HEK293T (cell line): Measurements from ENCODE around the gene CCDC83.

Experiments
- CTCF ChIA-PET: fragments of 350-600 bp; formaldehyde crosslinking; extraction: SDS; loops from one replicate; lab custom pipeline; 2021; ENCODE audit warnings: antibody characterized with exemption, inconsistent platforms; lab: Yijun Ruan, JAX
- POLR2A ChIA-PET: fragments of 350-600 bp; formaldehyde crosslinking; extraction: SDS; loops from one replicate; lab custom pipeline; 2020; ENCODE audit warnings: antibody characterized with exemption, inconsistent platforms; lab: Yijun Ruan, JAX
- DNase-seq: peaks from one replicate; pipeline ENCODE4 v3.0.0; 2012; ENCODE audit warnings: mixed read lengths; ENCODE audit errors: extremely low spot score
- ARNT ChIP-seq: fragments of 450-650 bp; IDR thresholded peaks from 2 replicates; pipeline ENCODE4 v1.6.1; 2017; ENCODE audit warnings: mild to moderate bottlenecking
- BHLHE40 ChIP-seq: fragments of 450-650 bp; IDR thresholded peaks from 2 replicates; pipeline ENCODE4 v1.6.1; 2016; ENCODE audit warnings: mild to moderate bottlenecking, moderate library complexity, borderline replicate concordance
- CTBP1 ChIP-seq: fragments of 450-650 bp; IDR thresholded peaks from 2 replicates; pipeline ENCODE4 v1.6.1; 2016; ENCODE audit warnings: borderline replicate concordance
- ELF4 ChIP-seq: fragments of 450-650 bp; IDR thresholded peaks from 2 replicates; pipeline ENCODE4 v1.6.1; 2017; ENCODE audit warnings: antibody characterized with exemption
- FOXA1 ChIP-seq: fragments of 450-650 bp; IDR thresholded peaks from 2 replicates; pipeline ENCODE4 v1.6.1; 2016; ENCODE audit warnings: mild to moderate bottlenecking
- FOXK2 ChIP-seq: fragments of 450-650 bp; IDR thresholded peaks from 2 replicates; pipeline ENCODE4 v1.6.1; 2016; ENCODE audit warnings: mild to moderate bottlenecking
- FOXM1 ChIP-seq: fragments of 450-650 bp; IDR thresholded peaks from 2 replicates; pipeline ENCODE4 v1.6.1; 2017; ENCODE audit warnings: mild to moderate bottlenecking, borderline replicate concordance
- HDGF ChIP-seq: fragments of 450-650 bp; IDR thresholded peaks from 2 replicates; pipeline ENCODE4 v1.6.1; 2017; ENCODE audit warnings: antibody characterized with exemption, borderline replicate concordance
- L3MBTL2 ChIP-seq: fragments of 450-650 bp; conservative IDR thresholded peaks from 2 replicates; pipeline ENCODE4 v1.6.1; 2016; ENCODE audit warnings: mild to moderate bottlenecking
- LEF1 ChIP-seq: fragments of 450-650 bp; IDR thresholded peaks from 2 replicates; pipeline ENCODE4 v1.6.1; 2017; ENCODE audit warnings: mild to moderate bottlenecking, borderline replicate concordance
- NFRKB ChIP-seq: fragments of 450-650 bp; IDR thresholded peaks from 2 replicates; pipeline ENCODE4 v1.6.1; 2016; ENCODE audit warnings: mild to moderate bottlenecking, moderate library complexity
- PKNOX1 ChIP-seq: fragments of 450-650 bp; IDR thresholded peaks from 2 replicates; pipeline ENCODE4 v1.6.1; 2016
- SP1 ChIP-seq: fragments of 450-650 bp; IDR thresholded peaks from 2 replicates; pipeline ENCODE4 v1.6.1; 2017
- SUZ12 ChIP-seq: fragments of 450-650 bp; IDR thresholded peaks from 2 replicates; pipeline ENCODE4 v1.6.1; 2016; ENCODE audit warnings: mild to moderate bottlenecking
- TARDBP ChIP-seq: fragments of 450-650 bp; IDR thresholded peaks from 2 replicates; pipeline ENCODE4 v1.6.1; 2016
- ZNF384 ChIP-seq: fragments of 450-650 bp; IDR thresholded peaks from 2 replicates; pipeline ENCODE4 v1.6.1; 2016

Gene CCDC83

GRCh38 chr11:85843929-85844328 is 11.3 kb upstream of the CCDC83 start:
- CTCF ChIA-PET, result no interaction called here
- DNase-seq, result no peak
- POLR2A ChIA-PET, result no interaction called here
- no peak for TF ChIP-seq HDGF
- TF ChIP-seq TARDBP, result no peak
- no peak for TF ChIP-seq ZNF384
- no peak for TF ChIP-seq LEF1
- no peak for TF ChIP-seq SP1
- TF ChIP-seq FOXM1, result no peak
- TF ChIP-seq PKNOX1, result no peak
- TF ChIP-seq FOXK2, result no peak
- no peak for TF ChIP-seq ELF4
- TF ChIP-seq SUZ12, result no peak
- TF ChIP-seq L3MBTL2, result no peak
- no peak for TF ChIP-seq NFRKB
- TF ChIP-seq BHLHE40, result no peak
- TF ChIP-seq FOXA1, result no peak

DNA sequence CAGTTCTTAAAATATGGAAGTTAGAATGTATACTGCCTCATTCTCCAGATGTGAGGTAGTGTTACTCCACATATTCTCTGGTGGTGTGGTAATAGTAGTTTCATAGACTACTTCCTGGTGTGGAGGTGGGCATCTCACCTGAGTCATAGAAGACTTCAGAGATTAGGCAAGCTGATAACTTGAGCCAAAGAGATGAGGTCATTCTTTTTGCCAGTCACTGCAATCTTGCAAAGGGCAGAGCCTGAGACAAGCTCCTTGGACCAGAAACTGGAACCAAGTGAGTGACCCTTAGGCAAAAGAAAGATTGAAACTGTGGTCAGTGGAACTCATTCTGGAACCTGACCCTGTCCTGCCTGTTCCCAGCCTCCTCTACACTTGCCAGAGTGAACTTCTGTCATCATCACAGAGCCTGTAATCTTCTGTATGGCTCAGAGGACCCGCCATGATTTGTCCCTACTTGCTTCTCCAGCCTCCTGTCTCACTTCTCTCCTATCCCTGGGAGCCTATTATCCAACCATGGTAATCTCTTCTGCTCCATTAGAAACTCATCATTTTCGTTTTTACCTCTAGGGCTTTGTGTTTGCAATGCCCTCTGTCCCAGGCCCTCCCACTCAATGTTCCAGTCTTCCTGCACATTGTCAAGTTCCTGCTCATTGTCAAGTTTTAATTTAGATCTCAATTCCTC is 10.6 kb upstream of the CCDC83 start:
- ChIA-PET CTCF (no interaction called here), POLR2A (no interaction called here)
- TF ChIP-seq NFRKB (no peak), LEF1 (no peak), FOXK2 (no peak), L3MBTL2 (no peak), PKNOX1 (no peak), FOXM1 (no peak), TARDBP (no peak), CTBP1 (no peak), BHLHE40 (no peak)
- DNase-seq, result no peak

GRCh38 chr11:85845124-85845631 is 10.0 kb upstream of the CCDC83 start:
- no peak for DNase-seq
- no peak for TF ChIP-seq FOXK2
- TF ChIP-seq FOXA1, result no peak
- TF ChIP-seq ARNT, result no peak
- no peak for TF ChIP-seq HDGF
- no peak for TF ChIP-seq BHLHE40
- no peak for TF ChIP-seq L3MBTL2
- TF ChIP-seq TARDBP, result no peak
- TF ChIP-seq ZNF384, result no peak
- no peak for TF ChIP-seq LEF1
- TF ChIP-seq SUZ12, result no peak
- TF ChIP-seq CTBP1, result no peak
- no peak for TF ChIP-seq ELF4
- no peak for TF ChIP-seq FOXM1
- TF ChIP-seq PKNOX1, result no peak
- TF ChIP-seq SP1, result no peak
- TF ChIP-seq NFRKB, result no peak
- ChIA-PET CTCF (interaction anchor here (1.5 kb wide), 1 partner anchor 10 kb away, joined by 4 read pairs; the partner anchor contains the start of gene CCDC83), POLR2A (no interaction called here)

DNA sequence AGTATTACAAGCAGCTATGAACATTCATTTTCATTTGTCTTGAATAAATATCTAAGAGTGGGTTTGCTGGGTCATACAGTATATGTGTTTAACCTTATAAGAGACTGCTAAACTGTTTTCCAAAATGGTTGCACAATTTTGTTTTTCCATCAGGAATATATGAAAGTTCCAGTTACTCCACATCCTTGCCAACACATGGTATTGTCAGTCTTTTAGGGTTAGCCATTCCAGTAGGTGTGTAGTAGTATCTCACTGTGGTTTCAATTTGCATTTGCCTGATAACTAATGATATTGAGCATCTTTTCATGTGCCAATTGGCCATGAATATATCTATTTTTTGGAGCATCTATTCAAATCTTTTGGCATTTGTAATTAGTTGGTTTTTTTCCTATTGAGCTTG is 7.7 kb upstream of the CCDC83 start:
- no peak for TF ChIP-seq CTBP1
- no peak for TF ChIP-seq L3MBTL2
- TF ChIP-seq PKNOX1, result no peak
- no peak for TF ChIP-seq FOXM1
- TF ChIP-seq FOXK2, result no peak
- TF ChIP-seq HDGF, result no peak
- TF ChIP-seq ARNT, result no peak
- no peak for TF ChIP-seq SP1
- TF ChIP-seq SUZ12, result no peak
- no peak for TF ChIP-seq ZNF384
- no peak for TF ChIP-seq TARDBP
- TF ChIP-seq NFRKB, result no peak
- no peak for TF ChIP-seq FOXA1
- TF ChIP-seq BHLHE40, result no peak
- no peak for TF ChIP-seq LEF1
- no peak for TF ChIP-seq ELF4
- POLR2A ChIA-PET, result no interaction called here
- CTCF ChIA-PET, result interaction anchor here (1.2 kb wide), 1 partner anchor 22 kb away, joined by 3 read pairs; no protein-coding TSS in a partner anchor
- no peak for DNase-seq

- POLR2A ChIA-PET, result no interaction called here
- CTCF ChIA-PET, result no interaction called here
These were observed 7.2 kb upstream of the CCDC83 start for GRCh38 chr11:85848006-85848405.

More at GRCh38 chr11:85848006-85848405, 7.2 kb upstream of the CCDC83 start:
- no peak for DNase-seq
- TF ChIP-seq NFRKB, result no peak
- TF ChIP-seq L3MBTL2, result no peak
- TF ChIP-seq HDGF, result no peak
- no peak for TF ChIP-seq LEF1
- no peak for TF ChIP-seq PKNOX1
- no peak for TF ChIP-seq CTBP1
- TF ChIP-seq SUZ12, result no peak
- no peak for TF ChIP-seq ELF4
- TF ChIP-seq FOXA1, result no peak
- no peak for TF ChIP-seq FOXK2
- TF ChIP-seq TARDBP, result no peak
- no peak for TF ChIP-seq SP1
- TF ChIP-seq ARNT, result no peak
- TF ChIP-seq BHLHE40, result no peak
